ENCODE data around the gene SULT6B1.
A peak's percentile ranks its signal among the peaks of the same experiment; 100 is the strongest.
"Not testable (repeated sequence)": the region's sequence is repeated elsewhere in the genome, so short reads cannot be mapped to it uniquely, and the experiment has no call there.

The SULT6B1 gene, protein sequence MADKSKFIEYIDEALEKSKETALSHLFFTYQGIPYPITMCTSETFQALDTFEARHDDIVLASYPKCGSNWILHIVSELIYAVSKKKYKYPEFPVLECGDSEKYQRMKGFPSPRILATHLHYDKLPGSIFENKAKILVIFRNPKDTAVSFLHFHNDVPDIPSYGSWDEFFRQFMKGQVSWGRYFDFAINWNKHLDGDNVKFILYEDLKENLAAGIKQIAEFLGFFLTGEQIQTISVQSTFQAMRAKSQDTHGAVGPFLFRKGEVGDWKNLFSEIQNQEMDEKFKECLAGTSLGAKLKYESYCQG

GRCh38 chr2:37188570-37188969 lies at the start of gene SULT6B1:
TSS of gene SULT6B1 (minus strand) at chr2:37188670. CDS start at chr2:37188640, 30 bp downstream.
- DNase-seq = no peak

DNA sequence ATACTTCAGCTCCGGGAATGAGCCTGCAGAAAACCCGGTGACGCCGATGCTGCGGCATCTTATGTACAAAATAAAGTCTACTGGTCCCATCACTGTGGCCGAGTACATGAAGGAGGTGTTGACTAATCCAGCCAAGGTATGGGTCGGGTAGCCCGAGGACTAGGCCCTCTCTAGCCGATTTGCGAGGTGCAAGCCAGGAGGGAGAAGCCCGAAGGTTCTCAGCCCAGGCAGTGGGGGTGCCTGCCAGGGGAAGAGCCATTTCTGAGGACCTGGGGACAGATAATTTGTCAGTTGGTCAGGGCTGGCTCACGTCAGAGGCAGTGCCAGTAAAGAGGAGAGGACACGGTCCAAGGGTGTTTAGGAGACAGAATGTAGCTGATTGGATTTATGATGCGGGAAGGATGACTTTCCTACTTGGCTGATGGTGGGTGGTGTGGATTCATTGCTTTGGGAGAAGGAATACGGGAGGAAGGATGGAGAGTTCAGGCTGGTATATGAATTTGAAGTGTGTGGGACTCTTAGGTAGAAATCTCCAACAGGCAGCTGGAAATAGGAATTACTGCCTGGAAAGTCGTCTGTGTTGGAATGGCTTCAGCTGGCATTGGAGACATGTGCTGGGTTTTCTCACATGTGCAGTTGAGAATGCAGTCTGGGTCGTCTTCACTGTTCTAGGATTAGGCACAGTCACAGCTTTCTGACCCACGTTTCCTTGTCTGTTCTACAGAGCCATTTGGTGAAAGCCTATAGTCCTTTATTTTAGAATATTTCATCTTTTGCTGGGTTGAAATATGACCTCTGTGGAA lies 43.9 kb upstream of the SULT6B1 start:
- DNase-seq = no peak

DNA sequence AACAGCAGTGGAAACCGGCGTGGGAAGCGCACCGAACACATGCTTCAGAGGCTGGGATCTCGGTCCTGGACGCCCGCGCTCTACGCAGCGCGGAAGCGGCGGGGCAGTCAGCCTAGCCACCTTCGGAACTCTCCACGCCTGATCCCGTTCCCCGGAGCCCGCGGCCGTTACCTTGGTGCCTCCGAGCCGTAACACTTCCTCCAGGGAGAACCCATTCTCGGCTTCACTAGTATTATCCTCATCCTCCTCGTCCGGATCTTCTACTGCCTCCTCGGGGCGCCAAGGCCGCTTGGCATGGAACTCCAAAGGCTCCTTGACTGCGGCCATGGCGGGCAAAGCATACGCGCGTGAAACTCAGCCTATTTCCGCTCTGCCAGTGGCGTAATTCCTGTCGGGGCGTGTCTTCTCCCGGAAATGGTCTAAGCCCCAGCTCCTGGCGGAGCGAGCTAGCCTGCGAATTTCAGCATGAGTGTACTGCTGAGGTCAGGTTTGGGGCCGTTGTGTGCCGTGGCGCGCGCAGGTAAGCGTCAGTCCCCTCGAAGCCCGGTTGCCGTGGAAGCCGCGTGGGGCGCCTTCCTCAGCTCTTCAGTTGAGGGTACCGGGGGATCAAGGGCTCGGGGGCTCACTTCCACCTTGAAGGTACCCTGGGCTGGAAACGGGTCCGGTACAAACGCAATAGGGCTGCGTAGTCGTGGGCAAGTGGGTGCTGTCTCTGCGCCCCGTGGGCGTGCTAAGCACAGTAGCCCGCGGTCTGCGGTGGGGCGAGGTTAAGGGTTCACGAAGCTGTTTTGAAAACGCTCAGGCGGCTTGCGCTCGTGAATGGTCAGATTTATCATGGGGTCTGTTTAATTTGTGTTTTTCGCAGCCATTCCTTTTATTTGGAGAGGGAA lies 43.0 kb upstream of the SULT6B1 start, which contains the start of the genes CEBPZ and NDUFAF7:
TSS of gene CEBPZ (minus strand) at position 356 of the 890 bp plus-strand sequence. CDS start at position 327, 29 bp downstream.
TSS of gene NDUFAF7 (plus strand) at position 418 of the 890 bp plus-strand sequence. CDS start at position 466, 48 bp downstream.
- DNase-seq = peak; percentile 93

- DNase-seq = no peak
Observed at GRCh38 chr2:37230581-37230980, 42.1 kb upstream of the SULT6B1 start.

GRCh38 chr2:37228788-37229187 lies 40.3 kb upstream of the SULT6B1 start:
- DNase-seq = no peak

- DNase-seq = no peak
Observed at GRCh38 chr2:37226863-37227262, 38.4 kb upstream of the SULT6B1 start.

- DNase-seq = not testable (repeated sequence)
Observed at GRCh38 chr2:37225129-37225528, 36.7 kb upstream of the SULT6B1 start.

GRCh38 chr2:37224063-37224462 lies 35.6 kb upstream of the SULT6B1 start:
- DNase-seq = no peak

DNA sequence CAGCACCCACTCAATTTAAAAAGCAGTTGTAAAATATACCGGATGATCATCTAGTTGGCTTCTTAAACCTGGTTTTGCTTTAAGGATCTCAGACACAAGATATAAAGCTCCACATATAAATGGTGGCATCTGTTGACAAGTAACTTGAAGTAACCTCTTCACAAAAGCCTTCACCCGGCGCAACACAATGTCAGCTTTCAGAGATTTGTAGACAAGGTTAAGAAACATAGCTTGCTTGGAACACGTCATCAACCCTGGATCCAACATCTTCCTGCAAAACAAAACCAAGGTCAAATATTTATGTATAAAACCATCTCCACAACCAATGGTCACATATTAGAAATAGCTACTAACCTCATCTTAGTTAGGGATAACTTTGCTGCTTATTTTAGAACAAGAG lies 34.7 kb upstream of the SULT6B1 start:
- no peak for DNase-seq

DNA sequence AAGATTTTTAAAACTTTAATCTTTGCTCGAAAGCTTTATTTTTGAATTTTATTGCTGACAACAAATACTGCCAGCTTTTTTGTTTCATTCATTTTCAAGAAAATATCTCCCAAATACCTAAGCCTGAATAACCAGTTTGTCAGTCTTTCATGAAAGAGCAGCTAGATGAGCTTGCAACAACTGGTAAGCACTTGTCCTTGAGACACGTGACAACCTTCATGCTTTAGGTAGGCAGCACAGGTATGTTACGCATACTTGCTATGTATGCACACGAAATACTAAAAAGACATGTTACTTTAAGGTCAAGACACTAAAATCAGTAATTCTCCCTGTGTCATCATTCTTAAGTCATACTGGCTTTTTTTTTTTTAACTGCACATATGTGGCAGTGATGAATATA lies 30.6 kb upstream of the SULT6B1 start:
- DNase-seq = no peak

DNA sequence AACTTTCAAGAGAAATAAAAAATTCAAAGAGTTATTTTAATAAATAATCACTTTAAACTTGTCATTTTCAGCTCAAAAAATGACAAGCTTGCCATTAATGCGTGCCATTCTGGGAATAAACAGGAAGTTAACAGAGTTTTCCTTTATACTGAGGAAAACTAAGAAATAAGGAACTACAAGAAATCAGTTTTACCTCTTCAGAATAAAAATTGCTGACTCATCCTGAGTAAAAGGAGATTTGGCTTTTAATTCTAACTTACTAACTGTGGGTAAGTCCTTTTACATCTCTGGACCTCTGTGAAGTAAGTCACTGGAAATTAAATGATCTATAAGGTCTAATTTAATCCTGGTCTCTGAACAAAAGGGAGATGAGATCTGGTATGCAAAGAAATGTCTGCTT lies 26.8 kb upstream of the SULT6B1 start:
- DNase-seq = no peak

GRCh38 chr2:37211939-37212338 lies 23.5 kb upstream of the SULT6B1 start:
- no peak for DNase-seq

DNA sequence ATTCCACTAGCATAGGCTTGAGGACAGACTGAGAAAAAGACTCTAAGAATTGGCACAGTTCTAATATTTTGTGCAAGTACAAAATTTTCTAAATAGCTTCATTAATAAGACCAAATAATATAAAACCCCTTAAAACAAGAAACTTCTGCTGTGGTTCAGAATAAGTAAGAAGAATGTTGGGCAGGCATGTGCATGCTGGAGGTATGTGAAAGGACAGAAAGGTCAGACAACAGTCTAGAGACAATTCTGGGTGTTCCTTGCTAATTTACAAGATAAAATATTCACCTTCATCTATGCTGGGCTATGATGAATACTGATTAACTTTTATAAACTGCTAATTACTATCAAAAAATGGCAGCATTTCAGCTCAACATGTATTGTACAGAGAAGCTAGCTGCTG lies 22.7 kb upstream of the SULT6B1 start:
- DNase-seq = no peak

- not testable (repeated sequence) for DNase-seq
Observed at GRCh38 chr2:37206760-37207159, 18.3 kb upstream of the SULT6B1 start.

- no peak for DNase-seq
Observed at GRCh38 chr2:37205689-37206341, 17.3 kb upstream of the SULT6B1 start.

- not testable (repeated sequence) for DNase-seq
Observed at GRCh38 chr2:37205071-37205661, 16.7 kb upstream of the SULT6B1 start.

- no peak for DNase-seq
Observed at GRCh38 chr2:37203708-37204107, 15.2 kb upstream of the SULT6B1 start.

GRCh38 chr2:37201766-37202165 lies 13.3 kb upstream of the SULT6B1 start:
- no peak for DNase-seq

- DNase-seq = no peak
Observed at GRCh38 chr2:37201208-37201607, 12.7 kb upstream of the SULT6B1 start.

DNA sequence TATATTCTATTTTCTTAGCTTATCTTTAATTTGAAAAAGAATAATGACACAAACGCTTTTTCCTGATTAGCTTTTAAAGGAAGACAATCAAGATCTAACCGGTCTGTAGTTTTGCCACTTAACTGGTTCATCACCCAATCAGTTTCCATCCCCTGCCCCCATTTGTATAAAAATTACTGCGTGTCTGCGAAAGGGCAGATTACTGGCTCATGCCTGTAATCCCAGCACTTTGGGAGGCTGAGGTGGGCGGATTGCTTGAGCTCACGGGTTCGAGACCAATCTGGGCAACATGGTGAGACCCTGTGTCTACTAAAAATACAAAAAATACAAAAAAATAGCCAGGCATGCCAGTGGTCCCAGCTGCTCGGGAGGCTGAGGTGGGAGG lies 10.2 kb upstream of the SULT6B1 start:
- no peak for DNase-seq

DNA sequence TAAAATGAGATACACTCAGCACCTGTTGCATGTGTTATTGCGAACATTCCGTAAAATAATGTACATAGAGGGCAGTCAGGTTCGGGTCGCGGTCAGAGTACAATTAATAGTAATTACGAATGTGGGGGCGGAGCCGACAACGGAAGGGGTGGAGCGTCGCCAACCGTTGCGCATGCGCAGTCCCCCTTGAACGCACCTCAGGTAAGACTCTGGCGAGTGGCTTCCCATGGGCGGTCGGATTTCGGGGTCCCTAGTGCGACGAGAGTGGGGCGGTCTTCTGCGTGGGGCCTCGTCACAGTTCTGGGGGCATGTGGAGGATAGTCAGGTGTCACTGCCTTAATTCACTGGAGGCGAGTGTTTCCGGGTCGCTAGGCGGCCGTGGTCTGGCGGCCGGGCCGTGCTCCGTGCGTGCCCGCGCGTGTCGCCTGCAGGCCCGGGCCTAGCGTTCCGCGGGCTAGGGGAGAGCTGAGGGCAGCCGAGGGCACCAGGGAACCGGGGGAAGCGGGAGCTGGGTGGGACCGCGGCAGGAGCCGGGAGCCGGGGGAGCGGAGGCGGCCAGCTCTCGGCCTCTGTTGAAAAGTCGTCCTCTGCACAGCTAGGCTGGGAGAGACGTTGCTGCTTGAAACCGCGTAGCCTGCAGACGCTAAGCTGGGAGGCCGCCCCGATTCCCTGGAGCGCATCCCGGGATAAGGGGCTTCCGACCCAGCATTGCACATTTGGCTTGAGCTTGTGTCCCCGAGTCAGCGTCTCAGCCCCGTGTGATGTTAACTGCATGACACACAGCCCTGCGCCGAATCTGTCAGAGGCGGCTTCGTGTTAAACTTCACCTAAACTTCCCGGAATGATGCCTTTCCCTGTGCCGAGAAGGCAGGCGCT lies 8.1 kb upstream of the SULT6B1 start, which contains the start of gene CEBPZOS:
TSS of gene CEBPZOS (plus strand) at position 177 of the 876 bp plus-strand sequence. CDS start 3,209 bp downstream, outside the sequence.
- peak; percentile 43 for DNase-seq

All from NCI-H226 (cell line).